IPS-NIHi11 (cell line): ENCODE data around the gene CFAP97.

Experiments
- DNase-seq: peaks from one replicate; pipeline ENCODE4 v3.0.0; 2012; ENCODE audit warnings: mixed read lengths, low spot score

CFAP97 gene

GRCh38 chr4:185196437-185196836, 7.4 kb downstream of the CFAP97 start:
- no peak for DNase-seq

- DNase-seq: no peak
These were observed 8.6 kb downstream of the CFAP97 start for GRCh38 chr4:185194924-185195888.

GRCh38 chr4:185192059-185192458, 11.7 kb downstream of the CFAP97 start:
- no peak for DNase-seq

GRCh38 chr4:185190306-185190856, 13.4 kb downstream of the CFAP97 start:
- no peak for DNase-seq

- DNase-seq: no peak
These were observed 14.0 kb downstream of the CFAP97 start for GRCh38 chr4:185189606-185190305.

GRCh38 chr4:185186769-185187168, 17.0 kb downstream of the CFAP97 start:
- no peak for DNase-seq

GRCh38 chr4:185183622-185184281, 20.0 kb downstream of the CFAP97 start:
- DNase-seq: peak; percentile 57

GRCh38 chr4:185182239-185182638, 21.6 kb downstream of the CFAP97 start:
- DNase-seq: no peak

- DNase-seq: no peak
These were observed 24.3 kb downstream of the CFAP97 start for GRCh38 chr4:185179488-185179887.

GRCh38 chr4:185171373-185172071, 32.3 kb downstream of the CFAP97 start:
- DNase-seq: no peak

- DNase-seq: no peak
These were observed 36.6 kb downstream of the CFAP97 start for GRCh38 chr4:185167234-185167633.

- no peak for DNase-seq
These were observed 38.2 kb downstream of the CFAP97 start for GRCh38 chr4:185165605-185166063.

- no peak for DNase-seq
These were observed 52.5 kb downstream of the CFAP97 start for GRCh38 chr4:185151296-185151695.

GRCh38 chr4:185149392-185149791, 54.4 kb downstream of the CFAP97 start:
- DNase-seq: no peak

- DNase-seq: no peak
These were observed 58.2 kb downstream of the CFAP97 start for GRCh38 chr4:185145572-185145971.

GRCh38 chr4:185144601-185145240, 59.1 kb downstream of the CFAP97 start:
- no peak for DNase-seq

GRCh38 chr4:185143601-185143969, 60.2 kb downstream of the CFAP97 start:
- peak; percentile 57 for DNase-seq

- peak; percentile 97 for DNase-seq
These were observed 60.7 kb downstream of the CFAP97 start, which contains the start of gene SLC25A4 for GRCh38 chr4:185142912-185143600. SLC25A4 (plus strand) TSS chr4:185143266; CDS start chr4:185143373, 107 bp downstream.

- DNase-seq: no peak
These were observed 61.3 kb downstream of the CFAP97 start for GRCh38 chr4:185142564-185142911.

- DNase-seq: no peak
These were observed 62.0 kb downstream of the CFAP97 start for GRCh38 chr4:185141777-185142176.
